Measurements from ENCODE around the gene HIVEP3. TPM values are rescaled to one million over a fixed set of nuclear protein-coding genes. Genes with fewer than 3 reads are reported as not detected.

Gene HIVEP3
- polyA plus RNA-seq, 4 donors = 0.67 to 3.8 (median 1.8) TPM

- Histone ChIP-seq H3K4me3 (ENCODE audit: low read depth in 1 of 3, low read length in 3 of 3) (no peak overlapping the region), H3K27ac (ENCODE audit: low read depth in 1 of 3, low read length in 2 of 3) (no peak overlapping the region), H3K36me3 (ENCODE audit: control insufficient read depth in 3 of 3, insufficient read depth in 2 of 3, low read depth in 1 of 3, low read length in 3 of 3) (no peaks in the 10 kb centered on the region), H3K9me3 (ENCODE audit: control insufficient read depth in 2 of 2, insufficient read depth in 1 of 2, low read depth in 1 of 2, low read length in 1 of 2) (no peaks in the 10 kb centered on the region), H3K4me1 (ENCODE audit: control insufficient read depth in 3 of 3, insufficient read depth in 2 of 3, low read depth in 1 of 3, low read length in 2 of 3) (no peaks in the 10 kb centered on the region), H3K27me3 (ENCODE audit: control insufficient read depth in 3 of 3, insufficient read depth in 3 of 3, low read length in 3 of 3) (peaks cover 0 to 4% (median 0%) of the 10 kb centered on the region in 3 donors)
- DNase-seq (peak in 1 of 2 donors; percentile 4), FAIRE-seq (no peak)
- WGBS, 3 donors = 41 to 58% (median 47%) methylated on average over 8 of the region's 8 CpGs
These were observed 78.0 kb downstream of the HIVEP3 start for GRCh38 chr1:41840592-41841246.

GRCh38 chr1:41838266-41838665, 80.5 kb downstream of the HIVEP3 start:
- WGBS, 3 donors = 85 to 89% (median 87%) methylated on average over 6 of the region's 6 CpGs
- FAIRE-seq = no peak
- DNase-seq = no peak
- H3K4me3 ChIP-seq (ENCODE audit: low read depth in 1 of 3, low read length in 3 of 3) = no peak overlapping the region
- H3K9me3 ChIP-seq (ENCODE audit: control insufficient read depth in 2 of 2, insufficient read depth in 1 of 2, low read depth in 1 of 2, low read length in 1 of 2) = no peaks in the 10 kb centered on the region
- peaks cover 0 to 4% (median 0%) of the 10 kb centered on the region in 3 donors for H3K27me3 ChIP-seq (ENCODE audit: control insufficient read depth in 3 of 3, insufficient read depth in 3 of 3, low read length in 3 of 3)
- H3K4me1 ChIP-seq (ENCODE audit: control insufficient read depth in 3 of 3, insufficient read depth in 2 of 3, low read depth in 1 of 3, low read length in 2 of 3) = no peaks in the 10 kb centered on the region
- H3K27ac ChIP-seq (ENCODE audit: low read depth in 1 of 3, low read length in 2 of 3) = no peak overlapping the region
- no peaks in the 10 kb centered on the region for H3K36me3 ChIP-seq (ENCODE audit: control insufficient read depth in 3 of 3, insufficient read depth in 2 of 3, low read depth in 1 of 3, low read length in 3 of 3)

- FAIRE-seq (no peak), DNase-seq (no peak)
- H3K27me3 ChIP-seq (ENCODE audit: control insufficient read depth in 3 of 3, insufficient read depth in 3 of 3, low read length in 3 of 3) = peaks cover 0 to 4% (median 0%) of the 10 kb centered on the region in 3 donors
- 87 to 96% (median 89%) methylated on average over 1 of the region's 1 CpG for WGBS, 3 donors
- H3K9me3 ChIP-seq (ENCODE audit: control insufficient read depth in 2 of 2, insufficient read depth in 1 of 2, low read depth in 1 of 2, low read length in 1 of 2) = no peaks in the 10 kb centered on the region
- H3K27ac ChIP-seq (ENCODE audit: low read depth in 1 of 3, low read length in 2 of 3) = no peak overlapping the region
- no peaks in the 10 kb centered on the region for H3K36me3 ChIP-seq (ENCODE audit: control insufficient read depth in 3 of 3, insufficient read depth in 2 of 3, low read depth in 1 of 3, low read length in 3 of 3)
- no peaks in the 10 kb centered on the region for H3K4me1 ChIP-seq (ENCODE audit: control insufficient read depth in 3 of 3, insufficient read depth in 2 of 3, low read depth in 1 of 3, low read length in 2 of 3)
- H3K4me3 ChIP-seq (ENCODE audit: low read depth in 1 of 3, low read length in 3 of 3) = no peak overlapping the region
These were observed 81.0 kb downstream of the HIVEP3 start for GRCh38 chr1:41837691-41838090.

GRCh38 chr1:41835485-41835884, 83.2 kb downstream of the HIVEP3 start:
- FAIRE-seq = no peak
- WGBS, 3 donors = 97 to 98% (median 98%) methylated on average over 5 of the region's 5 CpGs
- no peak overlapping the region for H3K4me3 ChIP-seq (ENCODE audit: low read depth in 1 of 3, low read length in 3 of 3)

GRCh38 chr1:41833519-41834000, 85.2 kb downstream of the HIVEP3 start:
- FAIRE-seq (no peak), DNase-seq (no peak)
- H3K4me3 ChIP-seq (ENCODE audit: low read depth in 1 of 3, low read length in 3 of 3) = no peak overlapping the region
- H3K4me1 ChIP-seq (ENCODE audit: control insufficient read depth in 3 of 3, insufficient read depth in 2 of 3, low read depth in 1 of 3, low read length in 2 of 3) = no peaks in the 10 kb centered on the region
- WGBS, 3 donors = 70 to 82% (median 81%) methylated on average over 5 of the region's 5 CpGs
- H3K27me3 ChIP-seq (ENCODE audit: control insufficient read depth in 3 of 3, insufficient read depth in 3 of 3, low read length in 3 of 3) = peaks cover 0 to 2% (median 0%) of the 10 kb centered on the region in 3 donors
- H3K36me3 ChIP-seq (ENCODE audit: control insufficient read depth in 3 of 3, insufficient read depth in 2 of 3, low read depth in 1 of 3, low read length in 3 of 3) = no peaks in the 10 kb centered on the region
- H3K9me3 ChIP-seq (ENCODE audit: control insufficient read depth in 2 of 2, insufficient read depth in 1 of 2, low read depth in 1 of 2, low read length in 1 of 2) = no peaks in the 10 kb centered on the region
- H3K27ac ChIP-seq (ENCODE audit: low read depth in 1 of 3, low read length in 2 of 3) = no peak overlapping the region

More at GRCh38 chr1:41835485-41835884, 83.2 kb downstream of the HIVEP3 start:
- no peaks in the 10 kb centered on the region for H3K4me1 ChIP-seq (ENCODE audit: control insufficient read depth in 3 of 3, insufficient read depth in 2 of 3, low read depth in 1 of 3, low read length in 2 of 3)
- no peaks in the 10 kb centered on the region for H3K36me3 ChIP-seq (ENCODE audit: control insufficient read depth in 3 of 3, insufficient read depth in 2 of 3, low read depth in 1 of 3, low read length in 3 of 3)
- H3K9me3 ChIP-seq (ENCODE audit: control insufficient read depth in 2 of 2, insufficient read depth in 1 of 2, low read depth in 1 of 2, low read length in 1 of 2) = no peaks in the 10 kb centered on the region
- H3K27me3 ChIP-seq (ENCODE audit: control insufficient read depth in 3 of 3, insufficient read depth in 3 of 3, low read length in 3 of 3) = peaks cover 0 to 4% (median 0%) of the 10 kb centered on the region in 3 donors
- no peak for DNase-seq
- no peak overlapping the region for H3K27ac ChIP-seq (ENCODE audit: low read depth in 1 of 3, low read length in 2 of 3)

GRCh38 chr1:41830726-41831125, 88.0 kb downstream of the HIVEP3 start:
- H3K9me3 ChIP-seq (ENCODE audit: control insufficient read depth in 2 of 2, insufficient read depth in 1 of 2, low read depth in 1 of 2, low read length in 1 of 2) = no peaks in the 10 kb centered on the region
- FAIRE-seq (no peak), DNase-seq (no peak)
- H3K36me3 ChIP-seq (ENCODE audit: control insufficient read depth in 3 of 3, insufficient read depth in 2 of 3, low read depth in 1 of 3, low read length in 3 of 3) = no peaks in the 10 kb centered on the region
- no peak overlapping the region for H3K4me3 ChIP-seq (ENCODE audit: low read depth in 1 of 3, low read length in 3 of 3)
- 90 to 100% (median 94%) methylated on average over 3 of the region's 3 CpGs for WGBS, 3 donors
- no peaks in the 10 kb centered on the region for H3K4me1 ChIP-seq (ENCODE audit: control insufficient read depth in 3 of 3, insufficient read depth in 2 of 3, low read depth in 1 of 3, low read length in 2 of 3)
- peaks cover 0 to 5% (median 0%) of the 10 kb centered on the region in 3 donors for H3K27me3 ChIP-seq (ENCODE audit: control insufficient read depth in 3 of 3, insufficient read depth in 3 of 3, low read length in 3 of 3)
- no peak overlapping the region for H3K27ac ChIP-seq (ENCODE audit: low read depth in 1 of 3, low read length in 2 of 3)

GRCh38 chr1:41827991-41828570, 90.6 kb downstream of the HIVEP3 start:
- no peak for DNase-seq
- peaks cover 0 to 5% (median 0%) of the 10 kb centered on the region in 3 donors for H3K27me3 ChIP-seq (ENCODE audit: control insufficient read depth in 3 of 3, insufficient read depth in 3 of 3, low read length in 3 of 3)
- H3K27ac ChIP-seq (ENCODE audit: low read depth in 1 of 3, low read length in 2 of 3) = no peak overlapping the region
- WGBS, 3 donors = 54 to 68% (median 55%) methylated on average over 4 of the region's 4 CpGs
- no peaks in the 10 kb centered on the region for H3K4me1 ChIP-seq (ENCODE audit: control insufficient read depth in 3 of 3, insufficient read depth in 2 of 3, low read depth in 1 of 3, low read length in 2 of 3)
- H3K4me3 ChIP-seq (ENCODE audit: low read depth in 1 of 3, low read length in 3 of 3) = no peak overlapping the region
- no peaks in the 10 kb centered on the region for H3K36me3 ChIP-seq (ENCODE audit: control insufficient read depth in 3 of 3, insufficient read depth in 2 of 3, low read depth in 1 of 3, low read length in 3 of 3)
- H3K9me3 ChIP-seq (ENCODE audit: control insufficient read depth in 2 of 2, insufficient read depth in 1 of 2, low read depth in 1 of 2, low read length in 1 of 2) = no peaks in the 10 kb centered on the region
- no peak for FAIRE-seq

- Histone ChIP-seq H3K4me1 (ENCODE audit: control insufficient read depth in 3 of 3, insufficient read depth in 2 of 3, low read depth in 1 of 3, low read length in 2 of 3) (no peaks in the 10 kb centered on the region), H3K27me3 (ENCODE audit: control insufficient read depth in 3 of 3, insufficient read depth in 3 of 3, low read length in 3 of 3) (peaks cover 0 to 5% (median 0%) of the 10 kb centered on the region in 3 donors), H3K36me3 (ENCODE audit: control insufficient read depth in 3 of 3, insufficient read depth in 2 of 3, low read depth in 1 of 3, low read length in 3 of 3) (no peaks in the 10 kb centered on the region), H3K9me3 (ENCODE audit: control insufficient read depth in 2 of 2, insufficient read depth in 1 of 2, low read depth in 1 of 2, low read length in 1 of 2) (no peaks in the 10 kb centered on the region), H3K4me3 (ENCODE audit: low read depth in 1 of 3, low read length in 3 of 3) (no peak overlapping the region), H3K27ac (ENCODE audit: low read depth in 1 of 3, low read length in 2 of 3) (no peak overlapping the region)
- no peak for FAIRE-seq
- WGBS, 3 donors = 70 to 81% (median 76%) methylated on average over 4 of the region's 4 CpGs
- DNase-seq = no peak
These were observed 95.3 kb downstream of the HIVEP3 start for GRCh38 chr1:41823471-41823870.

Measured in small intestine (tissue), 7 donors.